B cell (primary cell): Measurements from ENCODE around the gene STARD4.

Source experiments
- EZH2 ChIP-seq: IDR thresholded peaks from 2 replicates; pipeline ENCODE4 v1.6.1; 2012; ENCODE audit warnings: borderline replicate concordance, low read depth, mild to moderate bottlenecking, moderate library complexity, low read length; ENCODE audit not compliant: insufficient read depth, poor library complexity, severe bottlenecking
- TF ChIP-seq, protein P1 (sequence below): fragments of 200-600 bp; IDR thresholded peaks from one replicate; pipeline ENCODE4 v1.8.0; 2022; ENCODE audit warnings: antibody characterized with exemption, mild to moderate bottlenecking

GRCh38 chr5:111517853-111518501 is 5.6 kb upstream of the STARD4 start:
- TF ChIP-seq, protein P1, sequence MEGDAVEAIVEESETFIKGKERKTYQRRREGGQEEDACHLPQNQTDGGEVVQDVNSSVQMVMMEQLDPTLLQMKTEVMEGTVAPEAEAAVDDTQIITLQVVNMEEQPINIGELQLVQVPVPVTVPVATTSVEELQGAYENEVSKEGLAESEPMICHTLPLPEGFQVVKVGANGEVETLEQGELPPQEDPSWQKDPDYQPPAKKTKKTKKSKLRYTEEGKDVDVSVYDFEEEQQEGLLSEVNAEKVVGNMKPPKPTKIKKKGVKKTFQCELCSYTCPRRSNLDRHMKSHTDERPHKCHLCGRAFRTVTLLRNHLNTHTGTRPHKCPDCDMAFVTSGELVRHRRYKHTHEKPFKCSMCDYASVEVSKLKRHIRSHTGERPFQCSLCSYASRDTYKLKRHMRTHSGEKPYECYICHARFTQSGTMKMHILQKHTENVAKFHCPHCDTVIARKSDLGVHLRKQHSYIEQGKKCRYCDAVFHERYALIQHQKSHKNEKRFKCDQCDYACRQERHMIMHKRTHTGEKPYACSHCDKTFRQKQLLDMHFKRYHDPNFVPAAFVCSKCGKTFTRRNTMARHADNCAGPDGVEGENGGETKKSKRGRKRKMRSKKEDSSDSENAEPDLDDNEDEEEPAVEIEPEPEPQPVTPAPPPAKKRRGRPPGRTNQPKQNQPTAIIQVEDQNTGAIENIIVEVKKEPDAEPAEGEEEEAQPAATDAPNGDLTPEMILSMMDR = no peak
- TF ChIP-seq EZH2 = no peak
